ENCODE measurements around the gene KLK5. TPM values are rescaled to one million over a fixed set of nuclear protein-coding genes. Genes with fewer than 3 reads are reported as not detected.

The KLK5 gene
- total RNA-seq, 1 donor from 2014 or later, result not detected

DNA sequence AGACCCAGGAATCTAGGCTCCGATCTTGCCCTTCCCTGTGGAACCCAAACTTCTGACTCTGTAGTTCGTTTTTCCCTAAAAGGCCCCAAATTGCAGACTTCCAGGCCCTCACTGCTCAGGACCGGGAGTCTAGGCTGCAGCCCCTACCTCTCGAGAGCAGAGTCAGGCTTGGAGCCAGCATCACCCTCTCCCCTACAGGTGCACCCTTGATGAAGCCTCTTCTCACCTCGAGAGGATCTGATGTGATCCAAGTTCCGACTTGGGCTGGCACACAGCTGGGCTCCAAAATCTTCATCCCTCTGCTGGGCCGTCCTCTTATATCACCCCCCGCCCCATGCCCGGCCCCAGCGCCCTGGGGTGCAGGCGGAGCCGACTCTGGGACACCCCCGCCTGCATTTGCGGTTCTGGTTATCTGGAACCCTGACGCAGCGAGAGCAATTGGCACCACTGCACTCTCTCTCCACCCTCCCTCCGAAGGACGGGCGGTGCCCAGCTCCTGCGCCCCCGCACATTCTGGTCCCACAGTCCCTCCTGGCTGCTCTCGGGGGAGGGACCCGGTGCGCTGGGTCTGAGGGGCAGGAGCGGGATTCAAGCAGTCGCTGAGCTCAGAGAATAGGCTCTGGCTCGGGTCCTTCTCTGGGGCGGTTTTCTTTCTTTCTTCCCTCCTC, 30.9 kb upstream of the KLK5 start, which contains the start of gene KLK7:
KLK7 (minus strand) TSS at position 293 of the 668 bp plus-strand sequence. CDS start 1,518 bp downstream, outside the sequence.
- Mint-ChIP-seq H3K4me3 (ENCODE audit: unreplicated experiment) (no peak within 1 kb of the TSS), H3K4me1 (ENCODE audit: unreplicated experiment) (no peaks in the 10 kb centered on the region), H3K27me3 (ENCODE audit: unreplicated experiment) (peaks cover 9% of the 10 kb centered on the region), H3K9me3 (ENCODE audit: unreplicated experiment) (no peaks in the 10 kb centered on the region), H3K27ac (ENCODE audit: unreplicated experiment) (no peak within 1 kb of the TSS), H3K36me3 (ENCODE audit: low read depth, unreplicated experiment) (no peaks in the 10 kb centered on the region)
- TF ChIP-seq, protein P1, sequence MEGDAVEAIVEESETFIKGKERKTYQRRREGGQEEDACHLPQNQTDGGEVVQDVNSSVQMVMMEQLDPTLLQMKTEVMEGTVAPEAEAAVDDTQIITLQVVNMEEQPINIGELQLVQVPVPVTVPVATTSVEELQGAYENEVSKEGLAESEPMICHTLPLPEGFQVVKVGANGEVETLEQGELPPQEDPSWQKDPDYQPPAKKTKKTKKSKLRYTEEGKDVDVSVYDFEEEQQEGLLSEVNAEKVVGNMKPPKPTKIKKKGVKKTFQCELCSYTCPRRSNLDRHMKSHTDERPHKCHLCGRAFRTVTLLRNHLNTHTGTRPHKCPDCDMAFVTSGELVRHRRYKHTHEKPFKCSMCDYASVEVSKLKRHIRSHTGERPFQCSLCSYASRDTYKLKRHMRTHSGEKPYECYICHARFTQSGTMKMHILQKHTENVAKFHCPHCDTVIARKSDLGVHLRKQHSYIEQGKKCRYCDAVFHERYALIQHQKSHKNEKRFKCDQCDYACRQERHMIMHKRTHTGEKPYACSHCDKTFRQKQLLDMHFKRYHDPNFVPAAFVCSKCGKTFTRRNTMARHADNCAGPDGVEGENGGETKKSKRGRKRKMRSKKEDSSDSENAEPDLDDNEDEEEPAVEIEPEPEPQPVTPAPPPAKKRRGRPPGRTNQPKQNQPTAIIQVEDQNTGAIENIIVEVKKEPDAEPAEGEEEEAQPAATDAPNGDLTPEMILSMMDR (IDR thresholded peaks at IDR 0.05; ENCODE audit: unreplicated experiment), result no peak
- DNase-seq (ENCODE audit: low spot score), result no peak

GRCh38 chr19:50982186-50982585, 29.3 kb upstream of the KLK5 start:
- H3K9me3 Mint-ChIP-seq (ENCODE audit: unreplicated experiment), result no peaks in the 10 kb centered on the region
- no peak for DNase-seq (ENCODE audit: low spot score)
- TF ChIP-seq, protein P1 (IDR thresholded peaks at IDR 0.05; ENCODE audit: unreplicated experiment), result no peak
- H3K36me3 Mint-ChIP-seq (ENCODE audit: low read depth, unreplicated experiment), result no peaks in the 10 kb centered on the region
- H3K4me1 Mint-ChIP-seq (ENCODE audit: unreplicated experiment), result no peaks in the 10 kb centered on the region
- H3K27ac Mint-ChIP-seq (ENCODE audit: unreplicated experiment), result no peak overlapping the region
- H3K4me3 Mint-ChIP-seq (ENCODE audit: unreplicated experiment), result no peak overlapping the region
- peaks cover 11% of the 10 kb centered on the region for H3K27me3 Mint-ChIP-seq (ENCODE audit: unreplicated experiment)

DNA sequence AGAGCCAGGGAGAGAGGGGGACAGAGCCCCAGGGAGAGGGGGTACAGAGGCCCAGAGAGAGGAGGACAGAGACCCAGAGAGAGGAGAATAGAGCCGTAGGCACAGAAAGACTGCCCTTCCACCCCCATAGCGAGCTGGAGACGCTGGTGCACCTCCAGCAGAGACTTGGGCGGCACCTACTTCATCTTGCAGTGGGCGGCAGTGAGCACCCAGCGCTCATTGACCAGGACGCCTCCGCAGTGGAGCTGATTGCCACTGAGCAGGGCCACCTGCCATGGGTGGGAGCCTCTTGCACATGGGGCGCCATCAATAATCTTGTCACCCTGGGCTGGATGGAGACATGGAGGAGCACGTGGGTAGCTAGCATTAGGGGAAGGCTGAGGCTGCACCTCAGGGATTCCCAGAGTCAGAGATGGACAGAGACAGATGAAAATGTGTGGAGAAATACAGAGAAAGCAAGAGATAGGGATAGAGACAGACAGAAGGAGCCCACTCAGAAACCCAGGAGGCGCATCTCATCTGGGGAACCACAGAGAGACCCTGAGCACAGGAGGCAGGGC, 28.8 kb upstream of the KLK5 start:
- DNase-seq (ENCODE audit: low spot score), result no peak
- peaks cover 11% of the 10 kb centered on the region for H3K27me3 Mint-ChIP-seq (ENCODE audit: unreplicated experiment)
- TF ChIP-seq, protein P1 (IDR thresholded peaks at IDR 0.05; ENCODE audit: unreplicated experiment), result no peak
- H3K4me1 Mint-ChIP-seq (ENCODE audit: unreplicated experiment), result no peaks in the 10 kb centered on the region
- H3K9me3 Mint-ChIP-seq (ENCODE audit: unreplicated experiment), result no peaks in the 10 kb centered on the region
- H3K27ac Mint-ChIP-seq (ENCODE audit: unreplicated experiment), result no peak overlapping the region
- H3K4me3 Mint-ChIP-seq (ENCODE audit: unreplicated experiment), result no peak overlapping the region
- H3K36me3 Mint-ChIP-seq (ENCODE audit: low read depth, unreplicated experiment), result no peaks in the 10 kb centered on the region

DNA sequence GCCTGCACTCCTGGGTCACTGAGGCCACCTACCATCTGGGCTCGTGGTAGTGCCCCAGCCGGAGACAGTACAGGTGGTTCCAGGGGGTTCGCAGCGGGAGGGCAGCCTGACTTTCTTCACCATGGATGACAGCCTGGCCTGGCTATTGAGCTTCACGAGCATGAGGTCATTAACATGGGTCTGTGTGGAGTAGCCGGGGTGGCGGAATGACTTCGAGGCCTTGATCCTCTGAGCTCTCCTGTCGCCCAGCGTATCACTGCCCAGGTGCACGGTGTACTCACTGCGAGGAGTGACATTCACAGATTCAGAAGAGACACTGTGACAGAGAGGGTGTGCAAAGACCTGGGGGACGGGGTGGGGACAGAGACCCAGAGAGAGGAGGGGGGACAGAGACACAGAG, 27.4 kb upstream of the KLK5 start:
- Mint-ChIP-seq H3K27ac (ENCODE audit: unreplicated experiment) (no peak overlapping the region), H3K9me3 (ENCODE audit: unreplicated experiment) (no peaks in the 10 kb centered on the region), H3K36me3 (ENCODE audit: low read depth, unreplicated experiment) (no peaks in the 10 kb centered on the region), H3K27me3 (ENCODE audit: unreplicated experiment) (peaks cover 11% of the 10 kb centered on the region), H3K4me1 (ENCODE audit: unreplicated experiment) (no peaks in the 10 kb centered on the region), H3K4me3 (ENCODE audit: unreplicated experiment) (no peak overlapping the region)
- TF ChIP-seq, protein P1 (IDR thresholded peaks at IDR 0.05; ENCODE audit: unreplicated experiment), result no peak
- DNase-seq (ENCODE audit: low spot score), result no peak

DNA sequence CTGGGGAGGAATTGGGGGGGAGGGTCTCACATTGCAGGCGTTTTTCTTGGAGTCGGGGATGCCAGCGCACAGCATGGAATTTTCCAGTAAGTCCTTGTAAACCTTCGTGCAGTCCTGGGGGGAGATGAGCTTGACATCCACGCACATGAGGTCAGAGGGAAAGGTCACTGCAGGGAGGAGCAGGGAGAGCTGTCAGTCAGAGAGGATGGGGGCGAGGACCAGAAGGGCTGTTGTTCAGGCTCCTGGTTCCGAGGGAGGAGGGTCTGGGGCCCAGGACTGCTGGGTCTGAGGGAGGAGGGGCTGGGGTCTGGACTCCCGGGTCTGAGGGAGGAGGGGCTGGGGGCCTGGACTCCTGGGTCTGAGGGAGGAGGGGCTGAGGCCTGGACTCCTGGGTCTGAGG, 26.9 kb upstream of the KLK5 start:
- H3K9me3 Mint-ChIP-seq (ENCODE audit: unreplicated experiment), result no peaks in the 10 kb centered on the region
- H3K27me3 Mint-ChIP-seq (ENCODE audit: unreplicated experiment), result peaks cover 11% of the 10 kb centered on the region
- H3K27ac Mint-ChIP-seq (ENCODE audit: unreplicated experiment), result no peak overlapping the region
- TF ChIP-seq, protein P1 (IDR thresholded peaks at IDR 0.05; ENCODE audit: unreplicated experiment), result no peak
- no peak for DNase-seq (ENCODE audit: low spot score)
- no peak overlapping the region for H3K4me3 Mint-ChIP-seq (ENCODE audit: unreplicated experiment)
- no peaks in the 10 kb centered on the region for H3K36me3 Mint-ChIP-seq (ENCODE audit: low read depth, unreplicated experiment)
- H3K4me1 Mint-ChIP-seq (ENCODE audit: unreplicated experiment), result no peaks in the 10 kb centered on the region
